HepG2 (cell line): ENCODE results near the gene PDE2A.

Experiments used
- REL ChIP-seq: sonication (generic); formaldehyde crosslinking; conservative IDR thresholded peaks from 2 replicates; pipeline ENCODE4 v1.8.0; 2022; ENCODE audit warnings: mild to moderate bottlenecking, missing genetic modification reagents, moderate library complexity
- ZNF556 ChIP-seq: sonication (generic); formaldehyde crosslinking; IDR thresholded peaks from 2 replicates; pipeline ENCODE4 v1.4.0; 2020; ENCODE audit warnings: mild to moderate bottlenecking, missing genetic modification reagents, borderline replicate concordance
- ZNF660 ChIP-seq: sonication (generic); formaldehyde crosslinking; IDR thresholded peaks from 2 replicates; pipeline ENCODE4 v1.5.1; 2020; ENCODE audit warnings: mild to moderate bottlenecking, low read depth, missing genetic modification reagents, borderline replicate concordance
- TF ChIP-seq, protein P1 (sequence below): sonication (generic); formaldehyde crosslinking; IDR thresholded peaks from 2 replicates; pipeline ENCODE4 v1.5.0; 2020; ENCODE audit warnings: mild to moderate bottlenecking, missing genetic modification reagents, moderate library complexity
- TF ChIP-seq, protein P2 (sequence below): sonication (generic); formaldehyde crosslinking; IDR thresholded peaks from 2 replicates; pipeline ENCODE4 v1.8.1; 2022; ENCODE audit warnings: mild to moderate bottlenecking, missing genetic modification reagents

DNA sequence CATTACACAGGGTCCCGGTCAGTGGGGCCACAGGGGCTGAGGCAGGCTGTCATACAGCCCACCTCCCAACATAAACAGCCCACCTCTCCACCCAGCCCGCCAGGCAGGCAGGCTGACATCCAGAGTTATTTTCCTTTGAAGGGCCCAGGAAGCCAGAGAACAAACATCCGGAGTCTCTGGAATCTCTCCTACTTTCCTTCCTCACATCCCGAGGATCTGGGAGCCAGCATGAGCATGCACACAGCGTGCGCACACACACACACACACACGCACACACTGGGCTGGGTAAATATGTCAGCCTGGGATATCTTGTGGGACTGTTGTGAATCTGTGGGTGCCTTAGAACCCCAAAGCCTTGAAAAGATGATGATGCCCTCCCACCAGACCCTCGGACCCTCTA is 55.4 kb downstream of the PDE2A start:
- TF ChIP-seq REL (CRISPR knock-in tag), result no peak
- TF ChIP-seq ZNF556 (CRISPR knock-in tag), result no peak
- TF ChIP-seq, protein P1, sequence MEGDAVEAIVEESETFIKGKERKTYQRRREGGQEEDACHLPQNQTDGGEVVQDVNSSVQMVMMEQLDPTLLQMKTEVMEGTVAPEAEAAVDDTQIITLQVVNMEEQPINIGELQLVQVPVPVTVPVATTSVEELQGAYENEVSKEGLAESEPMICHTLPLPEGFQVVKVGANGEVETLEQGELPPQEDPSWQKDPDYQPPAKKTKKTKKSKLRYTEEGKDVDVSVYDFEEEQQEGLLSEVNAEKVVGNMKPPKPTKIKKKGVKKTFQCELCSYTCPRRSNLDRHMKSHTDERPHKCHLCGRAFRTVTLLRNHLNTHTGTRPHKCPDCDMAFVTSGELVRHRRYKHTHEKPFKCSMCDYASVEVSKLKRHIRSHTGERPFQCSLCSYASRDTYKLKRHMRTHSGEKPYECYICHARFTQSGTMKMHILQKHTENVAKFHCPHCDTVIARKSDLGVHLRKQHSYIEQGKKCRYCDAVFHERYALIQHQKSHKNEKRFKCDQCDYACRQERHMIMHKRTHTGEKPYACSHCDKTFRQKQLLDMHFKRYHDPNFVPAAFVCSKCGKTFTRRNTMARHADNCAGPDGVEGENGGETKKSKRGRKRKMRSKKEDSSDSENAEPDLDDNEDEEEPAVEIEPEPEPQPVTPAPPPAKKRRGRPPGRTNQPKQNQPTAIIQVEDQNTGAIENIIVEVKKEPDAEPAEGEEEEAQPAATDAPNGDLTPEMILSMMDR (CRISPR knock-in tag), result no peak
- TF ChIP-seq, protein P2, sequence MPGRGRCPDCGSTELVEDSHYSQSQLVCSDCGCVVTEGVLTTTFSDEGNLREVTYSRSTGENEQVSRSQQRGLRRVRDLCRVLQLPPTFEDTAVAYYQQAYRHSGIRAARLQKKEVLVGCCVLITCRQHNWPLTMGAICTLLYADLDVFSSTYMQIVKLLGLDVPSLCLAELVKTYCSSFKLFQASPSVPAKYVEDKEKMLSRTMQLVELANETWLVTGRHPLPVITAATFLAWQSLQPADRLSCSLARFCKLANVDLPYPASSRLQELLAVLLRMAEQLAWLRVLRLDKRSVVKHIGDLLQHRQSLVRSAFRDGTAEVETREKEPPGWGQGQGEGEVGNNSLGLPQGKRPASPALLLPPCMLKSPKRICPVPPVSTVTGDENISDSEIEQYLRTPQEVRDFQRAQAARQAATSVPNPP (CRISPR knock-in tag), result no peak
- TF ChIP-seq ZNF660 (CRISPR knock-in tag), result no peak
